ENCODE results near the gene CCSAP. TPM values are rescaled to one million over a fixed set of nuclear protein-coding genes. Genes with fewer than 3 reads are reported as not detected.

The CCSAP gene
- total and polyA plus RNA-seq, 2 experiments from 2014 or later = 2.7 to 12.0 TPM

DNA sequence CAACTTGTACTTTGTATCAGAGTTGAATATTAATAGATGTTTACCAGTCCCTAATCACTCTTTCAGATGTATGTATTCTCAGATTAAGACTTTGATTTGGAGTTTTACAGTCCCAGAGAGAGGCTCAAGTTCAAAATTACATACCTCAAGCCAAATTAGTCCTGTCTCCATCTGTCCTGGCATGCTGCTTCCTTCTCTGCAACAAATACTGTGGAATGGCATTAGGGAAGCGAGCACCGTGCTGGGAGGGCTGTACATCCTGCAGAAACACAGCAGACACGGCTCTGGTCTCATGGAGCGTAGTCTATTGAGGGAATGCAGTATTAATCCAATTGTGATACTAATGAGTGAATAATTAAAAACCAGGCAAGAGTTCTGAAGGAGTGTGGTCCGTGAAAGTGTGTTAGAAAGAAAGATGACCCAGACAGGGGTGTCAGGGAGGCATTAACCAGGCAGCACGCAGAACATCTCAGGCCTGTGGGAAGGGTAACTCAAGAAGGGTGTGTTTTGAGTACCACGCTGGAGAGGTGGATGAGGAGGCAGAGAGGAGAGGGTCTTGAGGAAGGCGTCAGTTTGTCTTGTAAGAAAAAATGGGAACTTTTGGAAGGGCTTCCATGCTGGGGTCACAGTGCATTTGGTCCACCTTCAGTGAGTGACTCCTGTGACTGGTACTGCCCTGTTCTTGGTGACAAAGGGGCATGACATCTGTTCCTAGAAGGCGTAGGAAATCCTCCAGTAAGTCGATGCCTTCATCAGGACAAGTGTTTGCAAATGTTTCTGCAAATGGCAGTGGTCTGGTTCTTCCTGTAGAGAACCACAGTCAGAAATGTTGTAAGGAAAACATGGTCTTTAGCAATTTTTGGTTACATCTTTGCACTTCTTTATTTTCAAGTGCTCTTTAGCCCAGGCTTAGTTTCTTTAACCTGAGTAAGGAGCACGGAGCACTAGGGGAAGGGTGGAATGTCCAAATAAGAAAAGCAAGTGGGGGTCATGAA, 70.4 kb downstream of the CCSAP start:
- Histone ChIP-seq H3K4me1 (ENCODE audit: insufficient read depth) (peaks cover 27% of the 10 kb centered on the region), H3K4me2 (peak overlapping the region; percentile 93), H3K9me3 (ENCODE audit: low read depth) (no peaks in the 10 kb centered on the region), H3K36me3 (replicated peaks; ENCODE audit: insufficient read depth, low read depth) (no peaks in the 10 kb centered on the region), H2AFZ (peak overlapping the region; percentile 46), H3K27ac (peak overlapping the region; percentile 83), H3K9me2 (replicated peaks; ENCODE audit: insufficient read depth) (no peaks in the 10 kb centered on the region), H3K79me2 (peaks cover 56% of the 10 kb centered on the region), H4K20me1 (ENCODE audit: insufficient read depth, poor library complexity, severe bottlenecking) (peaks cover 6% of the 10 kb centered on the region), H3K4me3 (peak overlapping the region; percentile 82), H3K27me3 (no peaks in the 10 kb centered on the region)
- 40% methylated on average over 11 of the region's 11 CpGs for WGBS (ENCODE audit: low lambda C conversion rate, missing lambda C conversion rate)
- TF ChIP-seq EZH2 (IDR thresholded peaks at IDR 0.05; ENCODE audit: borderline replicate concordance) = no peak
- no peak for DNase-seq (ENCODE audit: low spot score)

DNA sequence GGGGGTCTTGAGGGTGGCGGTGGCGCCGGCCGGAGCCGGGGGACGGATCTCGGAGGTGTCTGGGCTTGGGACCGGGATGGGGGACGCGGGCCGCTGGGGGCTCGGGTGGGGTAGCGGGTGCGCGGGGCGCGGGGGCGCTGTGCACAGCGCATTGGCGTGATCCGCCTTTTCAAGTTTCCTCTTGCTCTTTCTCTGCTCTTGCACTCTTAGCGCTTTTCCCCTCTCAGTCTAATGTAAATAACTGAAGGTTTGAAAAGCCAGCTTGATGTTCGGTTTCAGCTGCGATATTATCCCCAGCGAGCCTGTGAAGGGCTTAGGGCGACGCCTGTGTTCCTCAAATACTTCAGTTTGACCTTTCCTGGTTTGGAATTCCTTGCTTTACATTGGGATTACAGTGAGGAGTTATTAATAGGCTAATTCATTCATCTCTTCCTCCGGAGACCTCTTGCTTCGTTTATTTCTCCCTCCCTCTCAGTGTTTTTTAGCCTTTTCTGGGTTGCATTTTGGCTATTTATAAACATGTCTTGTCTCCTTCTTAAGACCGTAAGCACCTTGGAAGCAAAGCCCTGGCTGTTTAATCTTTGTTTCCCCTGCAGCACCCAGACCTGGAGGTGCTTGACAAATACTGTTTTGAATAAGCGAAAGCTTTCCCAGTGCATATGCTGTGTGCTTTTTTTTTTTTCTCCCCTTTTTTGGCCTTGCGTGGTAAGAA, 71.2 kb downstream of the CCSAP start:
- Histone ChIP-seq H3K27me3 (no peaks in the 10 kb centered on the region), H2AFZ (peak overlapping the region; percentile 46), H3K36me3 (replicated peaks; ENCODE audit: insufficient read depth, low read depth) (no peaks in the 10 kb centered on the region), H3K4me2 (peak overlapping the region; percentile 93), H3K4me3 (peak overlapping the region; percentile 82), H4K20me1 (ENCODE audit: insufficient read depth, poor library complexity, severe bottlenecking) (peaks cover 6% of the 10 kb centered on the region), H3K9me3 (ENCODE audit: low read depth) (no peaks in the 10 kb centered on the region), H3K9me2 (replicated peaks; ENCODE audit: insufficient read depth) (no peaks in the 10 kb centered on the region), H3K27ac (peak overlapping the region; percentile 83), H3K4me1 (ENCODE audit: insufficient read depth) (peaks cover 27% of the 10 kb centered on the region), H3K79me2 (peaks cover 48% of the 10 kb centered on the region)
- peak; percentile 59 for DNase-seq (ENCODE audit: low spot score)
- under 1% methylated on average over 20 of the region's 32 CpGs for WGBS (ENCODE audit: low lambda C conversion rate, missing lambda C conversion rate)
- TF ChIP-seq, protein P1, sequence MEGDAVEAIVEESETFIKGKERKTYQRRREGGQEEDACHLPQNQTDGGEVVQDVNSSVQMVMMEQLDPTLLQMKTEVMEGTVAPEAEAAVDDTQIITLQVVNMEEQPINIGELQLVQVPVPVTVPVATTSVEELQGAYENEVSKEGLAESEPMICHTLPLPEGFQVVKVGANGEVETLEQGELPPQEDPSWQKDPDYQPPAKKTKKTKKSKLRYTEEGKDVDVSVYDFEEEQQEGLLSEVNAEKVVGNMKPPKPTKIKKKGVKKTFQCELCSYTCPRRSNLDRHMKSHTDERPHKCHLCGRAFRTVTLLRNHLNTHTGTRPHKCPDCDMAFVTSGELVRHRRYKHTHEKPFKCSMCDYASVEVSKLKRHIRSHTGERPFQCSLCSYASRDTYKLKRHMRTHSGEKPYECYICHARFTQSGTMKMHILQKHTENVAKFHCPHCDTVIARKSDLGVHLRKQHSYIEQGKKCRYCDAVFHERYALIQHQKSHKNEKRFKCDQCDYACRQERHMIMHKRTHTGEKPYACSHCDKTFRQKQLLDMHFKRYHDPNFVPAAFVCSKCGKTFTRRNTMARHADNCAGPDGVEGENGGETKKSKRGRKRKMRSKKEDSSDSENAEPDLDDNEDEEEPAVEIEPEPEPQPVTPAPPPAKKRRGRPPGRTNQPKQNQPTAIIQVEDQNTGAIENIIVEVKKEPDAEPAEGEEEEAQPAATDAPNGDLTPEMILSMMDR (IDR thresholded peaks at IDR 0.05; ENCODE audit: poor library complexity) = peak; percentile 18
- no peak for TF ChIP-seq EZH2 (IDR thresholded peaks at IDR 0.05; ENCODE audit: borderline replicate concordance)

Small RNA genes lying within 50 kb of the gene (small RNA-seq; reads per million reads assigned to genes)
- not detected for gene RNU6-180P

Other genes starting within 250 kb of the CCSAP start
- gene RAB4A, start 71.9 kb downstream of the CCSAP start, total RNA-seq = 41.7 and 47.7 TPM in 2 replicates
- gene RAB4A, start 71.9 kb downstream of the CCSAP start, polyA plus RNA-seq = 45.4 and 54.3 TPM in 2 replicates
- gene ACTA1, start 91.0 kb upstream of the CCSAP start, total RNA-seq = 0.12 and 0.33 TPM in 2 replicates
- gene ACTA1, start 91.0 kb upstream of the CCSAP start, polyA plus RNA-seq = 0.28 and 1.0 TPM in 2 replicates
- gene NUP133, start 165.3 kb upstream of the CCSAP start, total RNA-seq = 33.2 and 35.4 TPM in 2 replicates
- 14.9 and 18.8 TPM in 2 replicates for gene NUP133, start 165.3 kb upstream of the CCSAP start, polyA plus RNA-seq
- gene ABCB10, start 215.7 kb upstream of the CCSAP start, total RNA-seq = 29.0 and 33.3 TPM in 2 replicates
- 14.6 and 23.4 TPM in 2 replicates for gene ABCB10, start 215.7 kb upstream of the CCSAP start, polyA plus RNA-seq